ENCODE results near the gene WDR5. TPM values are rescaled to one million over a fixed set of nuclear protein-coding genes. Genes with fewer than 3 reads are reported as not detected.

WDR5 gene
- total RNA-seq, 6 donors from 2014 or later, result 23.3 to 48.2 (median 27.3) TPM

DNA sequence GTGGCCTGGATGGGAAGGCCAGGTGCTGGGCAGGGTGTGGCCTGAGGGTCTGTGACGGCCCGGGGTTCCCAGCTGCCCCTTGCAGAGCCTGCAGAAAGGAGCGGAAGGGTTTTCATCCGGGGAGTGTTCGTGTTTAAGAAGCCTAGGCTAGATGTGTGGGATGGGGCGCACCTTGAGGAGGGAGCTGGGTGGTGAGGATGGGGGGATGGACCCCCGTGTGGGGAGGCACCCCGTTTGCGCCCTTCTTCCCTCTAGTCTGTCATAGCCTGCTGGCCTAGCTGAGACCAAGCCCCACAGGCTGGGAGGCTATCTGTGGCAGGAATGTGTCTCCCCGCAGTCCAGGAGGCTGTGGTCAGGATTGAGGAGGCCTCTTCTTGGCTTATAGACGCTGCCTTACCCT, 16.6 kb downstream of the WDR5 start:
- Histone ChIP-seq H3K36me3 (peaks cover 35 to 98% (median 83%) of the 10 kb centered on the region in 4 donors), H3K27ac (no peak overlapping the region), H3K4me3 (no peak overlapping the region), H3K4me1 (no peaks in the 10 kb centered on the region), H3K9me3 (no peaks in the 10 kb centered on the region), H3K27me3 (no peaks in the 10 kb centered on the region)
- DNase-seq, result no peak
- 90 to 95% methylated on average over 11 of the region's 11 CpGs for WGBS, 2 donors
- TF ChIP-seq POLR2A (IDR thresholded peaks at IDR 0.05) (no peak), POLR2AphosphoS5 (IDR thresholded peaks at IDR 0.05) (no peak), EP300 (IDR thresholded peaks at IDR 0.05) (no peak)
- TF ChIP-seq, protein P1, sequence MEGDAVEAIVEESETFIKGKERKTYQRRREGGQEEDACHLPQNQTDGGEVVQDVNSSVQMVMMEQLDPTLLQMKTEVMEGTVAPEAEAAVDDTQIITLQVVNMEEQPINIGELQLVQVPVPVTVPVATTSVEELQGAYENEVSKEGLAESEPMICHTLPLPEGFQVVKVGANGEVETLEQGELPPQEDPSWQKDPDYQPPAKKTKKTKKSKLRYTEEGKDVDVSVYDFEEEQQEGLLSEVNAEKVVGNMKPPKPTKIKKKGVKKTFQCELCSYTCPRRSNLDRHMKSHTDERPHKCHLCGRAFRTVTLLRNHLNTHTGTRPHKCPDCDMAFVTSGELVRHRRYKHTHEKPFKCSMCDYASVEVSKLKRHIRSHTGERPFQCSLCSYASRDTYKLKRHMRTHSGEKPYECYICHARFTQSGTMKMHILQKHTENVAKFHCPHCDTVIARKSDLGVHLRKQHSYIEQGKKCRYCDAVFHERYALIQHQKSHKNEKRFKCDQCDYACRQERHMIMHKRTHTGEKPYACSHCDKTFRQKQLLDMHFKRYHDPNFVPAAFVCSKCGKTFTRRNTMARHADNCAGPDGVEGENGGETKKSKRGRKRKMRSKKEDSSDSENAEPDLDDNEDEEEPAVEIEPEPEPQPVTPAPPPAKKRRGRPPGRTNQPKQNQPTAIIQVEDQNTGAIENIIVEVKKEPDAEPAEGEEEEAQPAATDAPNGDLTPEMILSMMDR (IDR thresholded peaks at IDR 0.05), result no peak
- ATAC-seq (ENCODE audit: low FRiP score in 2 of 2), result no peak

DNA sequence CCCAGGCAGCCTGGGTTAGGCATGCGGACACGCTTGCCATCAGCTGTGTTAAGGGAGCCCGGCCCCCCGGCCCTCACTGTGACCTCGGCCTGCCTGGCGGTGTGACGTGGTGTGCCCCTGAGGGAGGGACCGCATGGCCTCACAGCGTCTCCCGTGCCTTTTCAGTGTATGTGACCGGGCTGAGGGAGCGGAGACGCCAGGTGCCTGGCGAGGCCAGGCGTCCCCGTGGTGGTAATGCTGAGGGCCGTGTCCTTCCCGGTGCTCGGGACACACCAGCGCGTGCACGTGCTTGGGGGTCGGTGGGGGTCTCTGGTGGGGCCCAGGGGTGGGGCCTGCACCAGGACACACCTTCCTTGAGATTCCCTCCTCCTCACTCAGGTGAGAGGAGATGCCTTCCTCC, 17.6 kb downstream of the WDR5 start:
- Histone ChIP-seq H3K36me3 (peaks cover 41 to 100% (median 84%) of the 10 kb centered on the region in 4 donors), H3K4me3 (no peak overlapping the region), H3K9me3 (no peaks in the 10 kb centered on the region), H3K27me3 (no peaks in the 10 kb centered on the region), H3K27ac (no peak overlapping the region), H3K4me1 (no peaks in the 10 kb centered on the region)
- peak in 1 of 2 donors; percentile 81 for DNase-seq
- ATAC-seq (ENCODE audit: low FRiP score in 2 of 2), result no peak
- WGBS, 2 donors, result 91% methylated on average over 7 to 19 of the region's 23 CpGs
- TF ChIP-seq POLR2AphosphoS5 (IDR thresholded peaks at IDR 0.05) (no peak), POLR2A (IDR thresholded peaks at IDR 0.05) (no peak), EP300 (IDR thresholded peaks at IDR 0.05) (no peak)
- TF ChIP-seq, protein P1 (IDR thresholded peaks at IDR 0.05), result no peak

GRCh38 chr9:134154262-134154701, 18.4 kb downstream of the WDR5 start:
- 93 to 95% methylated on average over 21 to 26 of the region's 27 CpGs for WGBS, 2 donors
- peaks cover 35 to 100% (median 83%) of the 10 kb centered on the region in 4 donors for H3K36me3 ChIP-seq
- TF ChIP-seq POLR2AphosphoS5 (IDR thresholded peaks at IDR 0.05) (no peak), POLR2A (IDR thresholded peaks at IDR 0.05) (no peak), EP300 (IDR thresholded peaks at IDR 0.05) (no peak)
- TF ChIP-seq, protein P1 (IDR thresholded peaks at IDR 0.05), result no peak

GRCh38 chr9:134155812-134156377, 20.0 kb downstream of the WDR5 start:
- TF ChIP-seq EP300 (IDR thresholded peaks at IDR 0.05) (no peak), POLR2A (IDR thresholded peaks at IDR 0.05) (no peak)
- TF ChIP-seq, protein P1 (IDR thresholded peaks at IDR 0.05), result no peak
- 97 to 100% methylated on average over 7 to 20 of the region's 20 CpGs for WGBS, 2 donors
- no peaks in the 10 kb centered on the region for H3K9me3 ChIP-seq
- no peak overlapping the region for H3K27ac ChIP-seq
- DNase-seq (no peak), ATAC-seq (ENCODE audit: low FRiP score in 2 of 2) (no peak)
- H3K27me3 ChIP-seq, result no peaks in the 10 kb centered on the region
- peaks cover 30 to 87% (median 76%) of the 10 kb centered on the region in 4 donors for H3K36me3 ChIP-seq
- no peak overlapping the region for H3K4me3 ChIP-seq
- H3K4me1 ChIP-seq, result no peaks in the 10 kb centered on the region

More at GRCh38 chr9:134154262-134154701, 18.4 kb downstream of the WDR5 start:
- H3K9me3 ChIP-seq, result no peaks in the 10 kb centered on the region
- DNase-seq (no peak), ATAC-seq (ENCODE audit: low FRiP score in 2 of 2) (no peak)
- no peaks in the 10 kb centered on the region for H3K4me1 ChIP-seq
- no peaks in the 10 kb centered on the region for H3K27me3 ChIP-seq
- no peak overlapping the region for H3K4me3 ChIP-seq
- H3K27ac ChIP-seq, result no peak overlapping the region
